ENCODE measurements around the gene AQR. TPM values are rescaled to one million over a fixed set of nuclear protein-coding genes. Genes with fewer than 3 reads are reported as not detected.
"Not testable (repeated sequence)": the region's sequence is repeated elsewhere in the genome, so short reads cannot be mapped to it uniquely, and the experiment has no call there.

AQR gene
- polyA plus RNA-seq, 1 donor from 2014 or later = 22.4 TPM

- Histone ChIP-seq H3K79me2 (replicated peaks; ENCODE audit: insufficient read depth, low read length) (no peaks in the 10 kb centered on the region), H3K9me2 (ENCODE audit: insufficient read depth, low read length) (no peaks in the 10 kb centered on the region), H3K27me3 (ENCODE audit: insufficient read depth, low read depth, low read length) (no peaks in the 10 kb centered on the region), H3F3A (ENCODE audit: insufficient read depth, low read length, poor library complexity, severe bottlenecking) (no peaks in the 10 kb centered on the region), H3K27ac (ENCODE audit: low read length) (no peak overlapping the region), H3K4me2 (ENCODE audit: low read length) (no peak overlapping the region), H4K20me1 (ENCODE audit: insufficient read depth) (no peaks in the 10 kb centered on the region), H2AFZ (ENCODE audit: low read depth, low read length) (no peak overlapping the region), H3K36me3 (ENCODE audit: insufficient read depth, low read length) (no peaks in the 10 kb centered on the region), H3K9ac (ENCODE audit: low read length) (no peak overlapping the region), H3K9me3 (ENCODE audit: low read length) (no peaks in the 10 kb centered on the region), H3K4me3 (ENCODE audit: low read length) (no peak overlapping the region)
- no peak for TF ChIP-seq SMC3 (conservative IDR thresholded peaks at IDR 0.05; ENCODE audit: poor library complexity)
- TF ChIP-seq TAF1 (IDR thresholded peaks at IDR 0.05; ENCODE audit: low read depth) = no peak
- no peak for TF ChIP-seq EZH2 (IDR thresholded peaks at IDR 0.05; ENCODE audit: borderline replicate concordance, insufficient read depth, low read length, poor library complexity, severe bottlenecking)
- TF ChIP-seq REST (IDR thresholded peaks at IDR 0.05; ENCODE audit: borderline replicate concordance) = no peak
Measured at GRCh38 chr15:34943711-34944110, 25.8 kb downstream of the AQR start.

GRCh38 chr15:34943264-34943663 lies 26.3 kb downstream of the AQR start:
- not testable (repeated sequence) for H3K36me3 ChIP-seq (ENCODE audit: insufficient read depth, low read length); H4K20me1 ChIP-seq (ENCODE audit: insufficient read depth)

GRCh38 chr15:34942363-34942762 lies 27.2 kb downstream of the AQR start:
- H3F3A ChIP-seq (ENCODE audit: insufficient read depth, low read length, poor library complexity, severe bottlenecking) = no peaks in the 10 kb centered on the region
- H3K4me2 ChIP-seq (ENCODE audit: low read length) = no peak overlapping the region
- H3K4me3 ChIP-seq (ENCODE audit: low read length) = no peak overlapping the region
- H2AFZ ChIP-seq (ENCODE audit: low read depth, low read length) = no peak overlapping the region
- no peaks in the 10 kb centered on the region for H3K27me3 ChIP-seq (ENCODE audit: insufficient read depth, low read depth, low read length)
- H3K9ac ChIP-seq (ENCODE audit: low read length) = no peak overlapping the region
- H4K20me1 ChIP-seq (ENCODE audit: insufficient read depth) = no peaks in the 10 kb centered on the region
- no peak for TF ChIP-seq REST (IDR thresholded peaks at IDR 0.05; ENCODE audit: borderline replicate concordance)
- no peak for TF ChIP-seq TAF1 (IDR thresholded peaks at IDR 0.05; ENCODE audit: low read depth)
- TF ChIP-seq SMC3 (conservative IDR thresholded peaks at IDR 0.05; ENCODE audit: poor library complexity) = no peak
- no peak for TF ChIP-seq CTCF (IDR thresholded peaks at IDR 0.05; ENCODE audit: poor library complexity, severe bottlenecking)
- TF ChIP-seq EP300 (conservative IDR thresholded peaks at IDR 0.05; ENCODE audit: poor library complexity, severe bottlenecking) = no peak
- TF ChIP-seq POLR2AphosphoS5 (IDR thresholded peaks at IDR 0.05) = no peak
- no peak for TF ChIP-seq EZH2 (IDR thresholded peaks at IDR 0.05; ENCODE audit: borderline replicate concordance, insufficient read depth, low read length, poor library complexity, severe bottlenecking)
- no peak for TF ChIP-seq RAD21 (conservative IDR thresholded peaks at IDR 0.05)
- no peak for TF ChIP-seq MXI1 (conservative IDR thresholded peaks at IDR 0.05; ENCODE audit: poor library complexity, severe bottlenecking)
- no peaks in the 10 kb centered on the region for H3K9me2 ChIP-seq (ENCODE audit: insufficient read depth, low read length)
- no peaks in the 10 kb centered on the region for H3K9me3 ChIP-seq (ENCODE audit: low read length)
- no peaks in the 10 kb centered on the region for H3K79me2 ChIP-seq (replicated peaks; ENCODE audit: insufficient read depth, low read length)
- no peaks in the 10 kb centered on the region for H3K36me3 ChIP-seq (ENCODE audit: insufficient read depth, low read length)
- H3K27ac ChIP-seq (ENCODE audit: low read length) = no peak overlapping the region

More at GRCh38 chr15:34943264-34943663, 26.3 kb downstream of the AQR start:
- H3K27me3 ChIP-seq (ENCODE audit: insufficient read depth, low read depth, low read length); H3K79me2 ChIP-seq (replicated peaks; ENCODE audit: insufficient read depth, low read length); H3K9ac ChIP-seq (ENCODE audit: low read length); H3K4me2 ChIP-seq (ENCODE audit: low read length); H3K9me2 ChIP-seq (ENCODE audit: insufficient read depth, low read length); H3F3A ChIP-seq (ENCODE audit: insufficient read depth, low read length, poor library complexity, severe bottlenecking); H3K9me3 ChIP-seq (ENCODE audit: low read length); H3K4me3 ChIP-seq (ENCODE audit: low read length); H3K27ac ChIP-seq (ENCODE audit: low read length); H2AFZ ChIP-seq (ENCODE audit: low read depth, low read length): not testable (repeated sequence)

All from neural cell (in vitro differentiated cells).